Measurements from ENCODE around the gene MYH6. TPM values are rescaled to one million over a fixed set of nuclear protein-coding genes. Genes with fewer than 3 reads are reported as not detected.

MYH6 gene
- total and polyA plus RNA-seq, 2 of the 13 experiments (the other 11 are each of a cell fraction or from before 2014, with no cell fraction given), result 0.01 TPM; not detected in 1

- intact Hi-C loops (cut with micrococcal nuclease; ENCODE audit: unreplicated experiment), result no loop called here
- CTCF ChIA-PET (ENCODE audit: low intra/inter-chr PET ratio, low total read pairs), result no interaction called here
Measured at GRCh38 chr14:23371865-23372264, 36.2 kb downstream of the MYH6 start.

GRCh38 chr14:23370221-23370620 lies 37.9 kb downstream of the MYH6 start:
- no peaks in the 10 kb centered on the region for H3K79me2 ChIP-seq (ENCODE audit: insufficient read depth, low read length)
- no peaks in the 10 kb centered on the region for H3K4me1 ChIP-seq (ENCODE audit: insufficient read depth, low read length)
- H3K27me3 ChIP-seq (ENCODE audit: control insufficient read depth in 1 of 2, insufficient read depth in 2 of 2, low read length in 2 of 2), result peaks cover 27 to 89% of the 10 kb centered on the region in 2 experiments
- H3K4me3 ChIP-seq (replicated peaks in 1 of 3; ENCODE audit: insufficient read depth in 1 of 3, low read depth in 2 of 3, low read length in 3 of 3), result no peak overlapping the region
- intact Hi-C loops (cut with micrococcal nuclease; ENCODE audit: unreplicated experiment) (no loop called here), in situ Hi-C loops (cut with HindIII; ENCODE audit: extremely low pct_ligation_motif_present, low pct_unique_long_range_greater_than_20kb) (no loop called here)
- ATAC-seq, result no peak
- POLR2A ChIA-PET, result no interaction called here
- H2AFZ ChIP-seq (ENCODE audit: low read length), result no peak overlapping the region
- WGBS (ENCODE audit: low lambda C conversion rate), result 0% methylated on average over 1 of the region's 1 CpG
- FAIRE-seq, result no peak
- no peaks in the 10 kb centered on the region for H3K36me3 ChIP-seq (replicated peaks in 1 of 2; ENCODE audit: control insufficient read depth in 1 of 2, insufficient read depth in 2 of 2, low read length in 2 of 2)
- TF ChIP-seq ADNP (CRISPR knock-in tag; IDR thresholded peaks at IDR 0.05), result no peak
- H3K4me2 ChIP-seq (ENCODE audit: low read depth, low read length), result no peak overlapping the region
- DNase-seq (ENCODE audit: low spot score), result no peak
- BruUV-seq (replicated peaks), result no TSS peak
- H3K9me3 ChIP-seq (ENCODE audit: low read length), result no peaks in the 10 kb centered on the region
- CTCF ChIA-PET (ENCODE audit: low intra/inter-chr PET ratio, low total read pairs), result no interaction called here
- no peaks in the 10 kb centered on the region for H4K20me1 ChIP-seq (ENCODE audit: insufficient read depth, low read length)
- no peak overlapping the region for H3K27ac ChIP-seq (ENCODE audit: extremely low read length, insufficient read depth, low read length)
- H3K9ac ChIP-seq (ENCODE audit: insufficient read depth, low read depth, low read length), result no peak overlapping the region

More at GRCh38 chr14:23371865-23372264, 36.2 kb downstream of the MYH6 start:
- WGBS (ENCODE audit: low lambda C conversion rate), result 0% methylated on average over 1 of the region's 1 CpG
- ATAC-seq, result no peak
- H4K20me1 ChIP-seq (ENCODE audit: insufficient read depth, low read length), result no peaks in the 10 kb centered on the region
- in situ Hi-C loops (cut with HindIII; ENCODE audit: extremely low pct_ligation_motif_present, low pct_unique_long_range_greater_than_20kb), result no loop called here
- DNase-seq (ENCODE audit: low spot score), result no peak
- H3K27me3 ChIP-seq (ENCODE audit: control insufficient read depth in 1 of 2, insufficient read depth in 2 of 2, low read length in 2 of 2), result peaks cover 23 to 91% of the 10 kb centered on the region in 2 experiments
- H3K27ac ChIP-seq (ENCODE audit: extremely low read length, insufficient read depth, low read length), result no peak overlapping the region
- FAIRE-seq, result no peak
- H3K4me1 ChIP-seq (ENCODE audit: insufficient read depth, low read length), result no peaks in the 10 kb centered on the region
- 0 out of 2 replicates have a peak, but pooled peaks have one; percentile 28 for TF ChIP-seq ZBTB7A (CRISPR knock-in tag; IDR thresholded peaks at IDR 0.05)
- TF ChIP-seq GABPA (IDR thresholded peaks at IDR 0.05; ENCODE audit: low read depth, low read length), result no peak
- no peak for TF ChIP-seq GABPA (CRISPR knock-in tag; IDR thresholded peaks at IDR 0.05; ENCODE audit: low read depth)
- peak in 1 of 2 experiments; percentile 56; a peak in 1 of 4 replicates for TF ChIP-seq KLF16 (CRISPR knock-in tag; IDR thresholded peaks at IDR 0.05)
- peak; percentile 93; the same call in 1 of the 2 replicates for TF ChIP-seq FOXO4 (CRISPR knock-in tag; conservative IDR thresholded peaks at IDR 0.05)
- TF ChIP-seq ZMYM4 (CRISPR knock-in tag; IDR thresholded peaks at IDR 0.05), result no peak
- TF ChIP-seq SMAD1 (CRISPR knock-in tag; IDR thresholded peaks at IDR 0.05; ENCODE audit: borderline replicate concordance, low read depth), result 0 out of 2 replicates have a peak, but pooled peaks have one; percentile 20
- H2AFZ ChIP-seq (ENCODE audit: low read length), result no peak overlapping the region
- BruUV-seq (replicated peaks), result no TSS peak
- no peak overlapping the region for H3K4me3 ChIP-seq (replicated peaks in 1 of 3; ENCODE audit: insufficient read depth in 1 of 3, low read depth in 2 of 3, low read length in 3 of 3)
- H3K9ac ChIP-seq (ENCODE audit: insufficient read depth, low read depth, low read length), result no peak overlapping the region
- no peak overlapping the region for H3K4me2 ChIP-seq (ENCODE audit: low read depth, low read length)
- POLR2A ChIA-PET, result no interaction called here
- H3K36me3 ChIP-seq (replicated peaks in 1 of 2; ENCODE audit: control insufficient read depth in 1 of 2, insufficient read depth in 2 of 2, low read length in 2 of 2), result no peaks in the 10 kb centered on the region
- no peaks in the 10 kb centered on the region for H3K79me2 ChIP-seq (ENCODE audit: insufficient read depth, low read length)
- H3K9me3 ChIP-seq (ENCODE audit: low read length), result no peaks in the 10 kb centered on the region
